ENCODE results near the gene PODN. TPM values are rescaled to one million over a fixed set of nuclear protein-coding genes. Genes with fewer than 3 reads are reported as not detected.

Gene PODN
- polyA plus RNA-seq, 1 donor: 7.8 TPM

DNA sequence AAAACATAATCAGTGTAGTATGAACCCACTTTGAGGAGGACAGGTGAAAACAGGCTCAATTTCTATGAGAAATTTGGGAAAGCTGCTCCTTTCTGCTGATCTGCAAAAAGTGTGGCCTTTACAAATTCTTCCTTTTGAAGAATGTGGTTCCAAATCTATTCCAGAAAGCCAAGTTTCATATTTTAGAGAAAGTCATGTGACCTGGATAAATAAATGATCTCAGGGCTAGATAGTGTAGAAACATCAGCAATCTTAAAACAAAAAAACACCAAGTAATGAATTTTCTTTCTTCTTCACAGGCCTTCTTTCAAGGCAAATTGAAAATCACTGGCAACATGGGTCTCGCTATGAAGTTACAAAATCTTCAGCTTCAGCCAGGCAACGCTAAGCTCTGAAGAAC is 11.7 kb upstream of the PODN start:
- DNase-seq (ENCODE audit: low read depth): no peak

DNA sequence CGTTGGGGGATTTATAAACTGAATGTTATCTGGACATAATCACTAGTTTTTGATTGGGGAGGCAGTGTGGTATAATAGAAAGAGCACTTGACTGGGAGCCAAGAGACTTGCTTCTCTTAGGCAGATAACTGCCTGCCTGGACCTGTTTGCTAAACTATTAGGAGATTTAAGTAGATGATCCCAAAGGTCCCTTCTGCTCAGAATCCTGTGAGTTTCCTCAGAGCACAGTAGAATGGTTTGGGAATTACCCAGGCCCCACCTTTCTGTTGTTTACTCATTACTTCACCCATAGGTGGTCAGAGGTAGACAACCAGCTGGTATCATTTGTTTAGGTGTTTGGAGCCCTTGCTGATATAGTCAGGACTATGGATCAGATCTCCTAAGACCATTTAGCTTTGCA is 10.3 kb upstream of the PODN start:
- no peak for DNase-seq (ENCODE audit: low read depth)

DNA sequence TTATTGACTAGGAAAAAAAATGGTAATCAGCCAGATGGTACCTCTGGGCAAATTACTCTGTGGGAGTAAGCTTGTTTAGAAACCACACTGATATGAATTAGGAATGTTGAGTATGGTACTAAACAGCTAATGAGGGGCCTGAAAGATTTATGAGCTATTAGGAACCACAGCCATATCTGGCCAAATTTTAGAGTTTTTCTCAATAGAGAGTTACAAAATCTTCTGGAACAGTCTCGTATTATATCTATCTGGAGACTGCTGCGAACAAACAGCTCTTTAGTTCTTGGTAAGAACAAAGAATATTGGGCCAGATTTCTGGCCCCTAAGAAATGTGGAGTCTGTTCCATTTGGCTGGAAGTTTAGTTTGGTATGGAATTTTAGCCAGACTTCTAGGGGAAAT is 4.9 kb upstream of the PODN start:
- no peak for DNase-seq (ENCODE audit: low read depth)

DNA sequence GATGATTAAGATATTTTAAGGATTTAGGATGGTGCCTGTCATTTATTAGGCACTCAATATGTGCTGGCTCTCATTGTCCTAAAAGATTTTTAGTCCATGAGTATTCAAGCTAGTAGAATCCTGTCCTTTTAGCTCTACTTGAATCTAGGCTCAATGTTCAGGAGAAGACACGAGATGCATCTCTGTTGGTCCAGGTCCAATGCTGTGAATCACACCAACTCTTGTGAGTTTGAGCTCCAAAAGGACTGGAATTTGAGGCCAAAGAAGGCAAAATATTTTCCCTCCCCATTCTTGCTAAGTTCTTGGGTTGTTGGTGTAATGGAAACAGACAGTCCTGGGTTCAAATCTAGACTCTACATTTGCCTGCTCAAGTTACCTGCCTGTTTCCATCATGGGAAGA is 1.4 kb upstream of the PODN start:
- no peak for DNase-seq (ENCODE audit: low read depth)

DNA sequence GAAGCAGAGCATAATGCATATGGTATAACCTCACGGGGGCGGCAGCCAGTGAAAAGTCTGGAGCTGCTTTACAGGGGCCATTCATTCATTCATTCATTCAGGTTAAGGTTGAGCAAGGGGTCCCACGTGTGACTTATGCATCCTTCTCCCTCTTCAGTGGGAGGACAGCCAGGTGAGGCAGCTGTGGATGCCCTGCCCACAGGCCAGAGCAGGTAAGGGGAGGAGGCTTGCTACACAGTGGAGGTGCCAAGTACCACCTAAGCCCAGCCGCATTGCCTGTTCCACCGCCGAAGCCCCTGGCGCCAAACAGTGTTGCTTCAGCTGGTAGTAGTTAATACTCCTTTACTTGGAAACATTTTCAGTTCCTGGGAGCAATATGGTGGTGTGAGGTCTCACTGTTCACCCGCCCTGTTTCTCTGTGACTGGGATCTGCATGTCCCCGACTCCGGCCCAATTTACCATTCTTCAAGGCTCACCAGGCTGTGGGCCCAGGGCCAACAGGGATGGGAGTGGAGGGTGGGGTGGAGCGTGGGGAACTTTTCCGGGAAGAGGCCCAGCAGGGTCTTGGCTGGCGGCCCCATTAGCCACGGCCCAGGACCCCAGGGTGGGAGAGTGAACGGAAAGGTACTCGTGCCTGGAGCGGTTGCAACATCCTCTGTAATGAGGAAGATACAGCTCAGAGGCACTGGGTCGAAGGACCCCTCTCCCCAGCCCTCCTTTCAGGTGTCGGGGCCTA is 722 bp upstream of the PODN start:
- DNase-seq (ENCODE audit: low read depth): no peak

DNA sequence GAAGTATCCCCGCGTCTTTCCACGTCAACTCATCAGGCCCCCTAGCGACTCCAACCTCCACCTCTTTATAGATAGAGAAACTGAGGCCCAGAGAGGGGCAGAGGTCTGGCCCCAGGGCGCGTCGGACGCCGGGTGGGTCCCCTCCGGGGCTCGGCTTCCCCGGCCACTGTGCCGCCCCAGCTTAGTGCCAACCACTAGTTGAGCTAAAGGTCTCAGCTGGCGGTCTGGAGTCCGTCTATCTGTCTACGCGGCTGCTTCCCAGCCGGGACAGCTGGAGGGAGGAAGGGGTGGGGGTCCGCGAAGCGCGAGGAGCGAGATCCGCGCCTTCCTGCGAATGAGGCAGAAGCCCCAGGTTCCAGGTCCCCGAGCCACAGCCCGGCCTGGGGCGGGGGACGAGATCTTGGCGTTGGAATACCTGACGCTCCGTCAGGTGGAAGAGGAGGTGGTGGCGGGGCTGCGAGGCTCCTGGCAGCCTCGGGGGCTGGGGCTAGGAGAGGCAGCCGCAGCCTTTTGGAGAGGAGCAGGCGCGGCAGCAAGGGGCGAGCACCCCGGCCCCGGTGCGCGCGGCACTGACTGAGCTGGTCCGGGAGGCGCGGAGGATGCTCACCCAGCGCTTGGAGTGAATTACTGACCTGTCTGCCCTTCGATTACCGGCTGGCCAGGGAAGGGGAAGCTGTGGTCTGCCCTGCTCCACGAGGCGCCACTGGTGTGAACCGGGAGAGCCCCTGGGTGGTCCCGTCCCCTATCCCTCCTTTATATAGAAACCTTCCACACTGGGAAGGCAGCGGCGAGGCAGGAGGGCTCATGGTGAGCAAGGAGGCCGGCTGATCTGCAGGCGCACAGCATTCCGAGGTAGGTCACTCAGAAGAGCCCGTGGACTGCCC is 937 bp downstream of the PODN start:
- no peak for DNase-seq (ENCODE audit: low read depth)

DNA sequence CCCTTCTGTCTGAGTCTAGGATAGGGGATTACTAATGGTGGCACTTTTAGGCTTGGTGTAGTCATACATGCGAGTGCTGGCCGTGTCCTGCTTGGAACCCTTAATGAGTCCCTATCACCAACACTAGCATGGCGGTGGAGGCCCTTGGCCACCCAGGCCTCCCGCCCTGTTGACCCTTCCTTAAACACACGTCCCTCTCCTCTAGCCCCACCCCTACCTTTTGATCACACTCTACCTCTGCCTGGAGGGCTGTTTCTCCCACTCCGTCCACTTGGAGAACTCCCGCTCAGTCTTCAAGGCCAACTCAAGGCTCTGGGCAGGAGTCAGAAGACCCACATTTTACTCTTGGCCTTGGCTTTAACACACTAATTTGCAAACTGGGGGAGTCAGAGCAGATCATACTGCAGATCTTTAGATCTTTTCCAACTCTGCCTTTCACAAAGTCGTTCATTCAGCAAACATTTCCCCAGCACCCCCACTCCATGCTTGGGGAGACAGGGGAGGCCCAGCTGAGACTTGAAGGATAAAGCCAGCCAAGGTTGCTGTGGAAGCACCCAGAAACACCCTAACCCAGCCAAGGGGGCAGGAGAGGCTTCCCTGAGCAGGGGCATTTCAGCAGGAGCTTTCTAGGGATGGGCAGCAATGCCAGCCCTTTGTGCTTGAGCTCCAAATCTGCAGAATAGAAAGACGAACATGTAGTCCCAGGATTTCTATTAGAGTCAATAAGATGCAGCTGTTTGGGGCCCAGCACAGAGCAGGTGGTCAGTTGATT is 1.9 kb downstream of the PODN start:
- DNase-seq (ENCODE audit: low read depth): no peak

DNA sequence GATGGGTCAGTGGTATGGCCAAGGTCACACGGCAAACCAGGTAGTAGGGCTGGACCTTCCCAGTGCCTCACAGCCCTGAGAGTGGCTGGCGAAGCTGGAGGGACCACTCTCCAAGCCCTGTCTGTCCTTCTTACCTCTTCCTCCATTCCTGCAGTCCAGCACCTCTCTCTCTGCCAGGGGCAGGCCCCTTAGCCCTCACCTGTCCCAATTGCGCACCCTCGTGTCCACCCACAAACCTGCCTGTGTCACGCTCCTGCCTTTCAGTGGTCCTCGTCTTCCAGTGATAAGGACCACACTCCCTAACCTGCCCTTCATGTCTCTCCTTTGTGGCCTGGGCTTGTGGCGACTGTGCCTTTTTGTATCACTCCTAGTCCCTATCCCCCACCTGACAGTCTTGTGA is 3.4 kb downstream of the PODN start:
- DNase-seq (ENCODE audit: low read depth): no peak

DNA sequence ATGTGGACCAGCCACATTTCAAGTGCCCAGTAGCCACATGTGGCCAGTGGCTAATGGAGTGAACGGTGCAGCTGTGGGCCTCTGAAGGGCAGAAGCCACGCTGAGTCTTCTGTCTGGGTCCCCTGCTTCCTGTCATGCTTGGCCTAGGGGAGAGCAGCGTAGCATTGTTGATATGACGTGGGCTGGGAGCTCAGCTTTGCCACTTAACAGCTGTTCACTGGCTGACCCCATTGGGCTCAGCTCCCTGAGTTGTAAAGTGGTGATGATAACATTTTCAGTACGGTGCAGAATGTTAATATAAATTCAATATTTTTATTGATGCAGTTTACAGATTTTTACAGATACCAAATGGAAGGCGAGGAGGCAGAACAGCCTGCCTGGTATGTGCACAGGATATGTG is 4.5 kb downstream of the PODN start:
- no peak for DNase-seq (ENCODE audit: low read depth)

DNA sequence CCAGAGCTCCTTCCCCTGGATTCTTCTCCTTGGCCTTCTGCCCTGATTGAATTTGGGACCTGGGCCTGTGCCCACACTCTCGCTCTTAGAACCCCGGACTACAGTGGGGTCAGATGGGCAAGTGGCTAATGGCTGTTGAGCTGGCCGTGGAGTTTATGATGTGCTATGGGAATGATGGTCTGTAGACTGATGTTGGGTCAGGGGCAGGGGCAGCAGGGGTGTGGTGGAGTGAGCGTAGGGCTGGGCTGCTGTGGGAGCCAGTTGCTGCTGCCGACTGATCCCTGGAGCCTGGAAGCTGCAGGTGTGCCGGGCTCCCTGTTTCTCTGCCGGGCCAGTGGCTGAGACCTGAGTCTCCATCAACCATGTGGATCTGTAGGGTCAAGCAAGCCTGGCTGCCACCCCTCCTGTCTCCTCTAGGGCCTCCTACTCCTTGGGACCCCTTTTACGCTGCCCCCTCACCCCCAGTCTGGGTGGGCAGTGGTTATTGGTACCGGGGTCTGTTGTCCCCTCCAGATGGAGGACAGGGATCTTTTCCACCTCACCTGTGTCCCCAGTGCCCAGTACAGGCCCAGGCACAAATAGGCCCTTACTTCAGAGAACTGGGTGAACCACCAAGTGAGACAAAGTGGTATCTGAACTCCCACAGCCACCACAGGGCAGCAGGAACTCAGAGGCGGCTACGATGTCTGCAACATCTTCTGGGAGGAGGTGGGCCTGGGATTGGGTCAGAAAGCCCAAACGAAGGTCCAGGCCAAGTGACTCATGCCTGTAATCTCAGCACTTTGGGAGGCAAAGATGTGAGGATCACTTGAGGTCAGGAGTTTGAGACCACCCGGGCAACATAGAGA is 5.1 kb downstream of the PODN start:
- DNase-seq (ENCODE audit: low read depth): no peak

DNA sequence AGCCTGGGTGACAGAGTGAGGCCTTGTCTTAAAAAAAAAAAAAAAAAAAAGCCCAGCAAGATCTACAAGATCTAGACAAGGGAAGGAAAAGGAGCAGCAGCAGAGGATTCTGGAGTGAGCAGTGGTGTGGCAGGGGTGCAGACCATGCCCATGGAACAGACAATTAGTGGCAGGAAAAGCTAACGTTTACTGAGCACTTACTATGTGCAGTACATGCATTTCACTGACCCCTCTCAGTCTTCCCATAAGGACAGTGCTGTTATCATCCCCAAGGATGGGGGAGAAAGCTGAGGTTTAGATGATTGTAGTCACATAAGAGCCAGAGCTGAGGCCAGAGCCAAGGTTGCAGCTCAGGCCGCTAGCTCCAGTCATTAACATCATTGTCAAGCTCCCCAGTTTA is 5.9 kb downstream of the PODN start:
- DNase-seq (ENCODE audit: low read depth): no peak

DNA sequence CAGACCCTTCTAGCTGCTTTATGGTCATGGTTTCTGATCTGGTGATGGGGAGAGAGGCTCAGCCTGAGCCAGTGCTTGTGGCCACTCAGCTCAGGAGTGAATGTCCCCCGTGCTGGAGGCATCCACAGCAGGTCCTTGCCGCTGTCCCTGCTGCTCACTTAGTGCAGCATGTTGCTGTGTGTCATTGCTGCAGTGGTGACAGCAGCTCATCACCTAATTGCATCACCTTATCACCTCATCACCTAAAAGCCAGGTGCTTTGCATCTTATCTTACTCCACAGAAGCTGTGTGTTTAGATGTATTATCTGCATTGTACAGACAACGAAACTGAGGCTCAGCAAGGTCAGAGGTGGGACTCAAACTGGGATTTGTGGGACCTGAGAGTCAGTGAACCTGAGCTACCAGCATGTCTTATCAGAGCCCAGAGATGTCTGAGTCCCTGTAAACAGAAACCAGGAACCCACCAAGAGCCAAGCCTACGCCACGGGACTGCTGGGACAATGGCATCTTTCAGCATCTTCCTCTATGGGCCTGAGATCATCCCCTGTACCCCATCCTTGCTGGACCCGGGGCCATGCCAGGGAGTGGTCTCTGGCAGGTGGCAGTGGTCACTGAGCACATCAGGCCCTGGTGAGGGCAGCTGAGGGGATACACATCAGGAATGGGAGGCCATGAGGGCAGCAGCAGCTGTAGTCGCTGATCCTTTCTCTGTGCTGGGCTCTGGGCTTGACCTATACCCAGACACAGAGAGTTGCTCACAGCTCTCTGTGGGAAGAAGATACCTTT is 6.5 kb downstream of the PODN start:
- no peak for DNase-seq (ENCODE audit: low read depth)

DNA sequence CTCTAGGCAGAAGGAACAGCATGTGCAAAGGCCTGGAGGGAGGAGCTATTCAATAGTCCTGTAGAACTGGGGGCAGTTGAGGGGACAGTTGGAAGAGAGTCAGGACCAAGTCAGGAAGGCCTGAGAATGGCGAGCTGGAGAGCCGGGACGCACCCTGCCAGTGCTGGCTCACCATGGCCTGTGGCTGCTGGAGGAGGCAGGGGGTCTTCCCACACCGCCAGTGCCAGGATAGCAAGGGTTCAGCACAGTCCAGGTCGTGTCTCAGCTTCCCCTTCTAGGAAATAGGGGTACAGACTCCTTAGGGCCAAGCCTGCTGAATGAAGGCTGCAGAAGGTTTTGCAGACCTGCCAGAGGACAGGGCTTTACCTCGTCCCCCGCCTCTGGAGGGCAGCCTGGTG is 7.3 kb downstream of the PODN start:
- DNase-seq (ENCODE audit: low read depth): no peak

DNA sequence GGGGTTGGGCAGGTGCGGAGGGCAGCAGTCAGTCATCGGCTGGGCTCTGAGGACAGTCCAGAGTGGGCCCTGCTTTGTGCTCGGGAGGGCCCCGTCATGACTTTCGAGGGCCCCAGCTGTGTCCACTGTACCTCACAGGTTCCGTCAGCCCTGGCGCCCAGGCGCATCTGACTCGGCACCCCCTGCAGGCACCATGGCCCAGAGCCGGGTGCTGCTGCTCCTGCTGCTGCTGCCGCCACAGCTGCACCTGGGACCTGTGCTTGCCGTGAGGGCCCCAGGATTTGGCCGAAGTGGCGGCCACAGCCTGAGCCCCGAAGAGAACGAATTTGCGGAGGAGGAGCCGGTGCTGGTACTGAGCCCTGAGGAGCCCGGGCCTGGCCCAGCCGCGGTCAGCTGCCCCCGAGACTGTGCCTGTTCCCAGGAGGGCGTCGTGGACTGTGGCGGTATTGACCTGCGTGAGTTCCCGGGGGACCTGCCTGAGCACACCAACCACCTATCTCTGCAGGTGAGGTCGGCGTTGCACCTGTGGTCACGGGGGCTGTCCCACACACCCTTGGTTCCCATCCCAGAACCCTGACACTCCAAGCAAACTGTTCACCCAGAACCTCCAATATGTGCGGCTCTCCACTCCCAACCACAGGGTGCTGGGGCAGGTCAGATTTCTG is 7.8 kb downstream of the PODN start:
- no peak for DNase-seq (ENCODE audit: low read depth)

DNA sequence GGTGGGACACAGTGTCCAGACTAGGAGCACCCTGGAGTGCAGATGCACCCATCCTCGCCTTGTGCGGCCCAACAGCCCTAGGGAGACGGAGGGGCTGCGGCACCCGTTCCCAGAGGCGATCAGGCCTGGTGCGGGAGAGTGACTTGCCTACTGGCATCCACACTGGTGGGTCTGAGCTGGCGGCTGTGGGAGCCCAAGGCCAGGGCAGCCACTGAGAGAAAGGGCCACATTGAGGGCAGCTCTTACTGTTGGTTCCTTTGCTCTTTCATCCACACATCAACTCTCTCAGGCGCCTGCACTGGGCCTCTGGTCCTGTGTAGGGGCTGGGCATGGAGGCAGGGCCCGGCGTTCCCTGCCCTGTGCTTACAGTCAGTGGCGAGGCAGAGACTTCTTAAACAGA is 8.6 kb downstream of the PODN start:
- DNase-seq (ENCODE audit: low read depth): no peak

DNA sequence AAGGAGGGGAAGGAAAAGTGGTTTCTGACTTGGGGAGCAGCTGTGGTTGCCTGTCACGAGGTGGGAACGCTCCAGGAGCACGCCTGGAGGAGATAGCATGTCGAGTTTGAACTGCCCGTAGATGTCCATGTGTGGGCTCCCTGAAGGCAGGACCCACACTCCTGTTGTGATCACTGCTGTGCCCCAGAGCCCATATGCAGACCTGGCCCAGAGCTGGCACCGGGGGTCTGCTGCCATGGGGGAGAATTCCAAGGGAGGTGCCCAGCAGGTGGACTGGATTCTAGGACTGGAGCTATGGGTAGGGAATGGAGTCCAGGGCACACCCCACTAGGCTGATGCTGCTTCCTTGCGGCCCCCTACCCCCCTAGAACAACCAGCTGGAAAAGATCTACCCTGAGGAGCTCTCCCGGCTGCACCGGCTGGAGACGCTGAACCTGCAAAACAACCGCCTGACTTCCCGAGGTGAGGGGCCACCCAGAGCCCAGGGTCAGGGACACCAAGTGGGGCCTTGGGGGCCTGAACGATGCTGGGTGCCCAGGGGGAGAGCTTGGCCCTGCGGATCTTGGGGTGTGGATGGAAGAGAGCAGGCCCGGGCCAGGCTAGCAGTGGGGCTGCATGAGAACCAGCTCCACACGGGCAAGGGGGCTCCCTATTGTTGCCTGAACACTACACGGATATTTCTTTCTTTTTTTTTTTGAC is 9.3 kb downstream of the PODN start:
- DNase-seq (ENCODE audit: low read depth): no peak

DNA sequence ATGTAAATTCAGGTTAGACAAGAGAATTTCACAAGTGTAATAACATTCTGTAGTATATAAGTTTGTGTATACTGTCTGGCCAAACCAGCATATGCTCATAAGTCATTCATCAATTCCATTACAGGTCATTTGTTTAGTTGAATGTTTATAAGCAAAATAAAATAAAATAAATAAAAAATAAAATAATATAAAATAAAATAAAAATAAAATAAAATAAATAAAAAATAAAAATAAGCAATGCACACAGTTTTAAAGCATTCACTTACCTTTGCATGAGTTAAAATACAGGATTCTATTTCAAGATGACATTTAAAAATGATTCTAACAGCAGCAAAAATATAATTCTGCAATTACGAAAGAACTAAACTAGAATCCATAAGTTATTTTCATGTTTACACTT is 9.9 kb downstream of the PODN start:
- no peak for DNase-seq (ENCODE audit: low read depth)

DNA sequence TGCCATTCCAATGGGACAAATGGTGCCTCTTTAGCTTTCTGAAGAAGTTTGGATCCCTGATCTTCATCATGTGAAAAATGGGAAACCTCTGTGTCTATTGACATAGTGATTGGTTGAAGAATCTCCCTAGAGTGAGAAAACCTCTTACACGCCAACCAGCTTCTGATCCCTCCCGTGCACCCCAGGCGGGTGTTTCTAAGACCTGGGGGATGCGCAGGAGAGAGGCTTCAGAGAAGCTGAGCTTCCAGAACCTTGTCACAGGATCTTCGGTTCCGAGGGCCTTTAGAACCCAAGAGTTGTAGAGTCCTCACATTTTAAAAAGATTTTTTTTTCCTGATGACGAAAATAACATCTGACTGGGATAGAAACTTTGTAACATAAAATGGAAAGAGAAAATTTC is 11.3 kb downstream of the PODN start:
- no peak for DNase-seq (ENCODE audit: low read depth)

DNA sequence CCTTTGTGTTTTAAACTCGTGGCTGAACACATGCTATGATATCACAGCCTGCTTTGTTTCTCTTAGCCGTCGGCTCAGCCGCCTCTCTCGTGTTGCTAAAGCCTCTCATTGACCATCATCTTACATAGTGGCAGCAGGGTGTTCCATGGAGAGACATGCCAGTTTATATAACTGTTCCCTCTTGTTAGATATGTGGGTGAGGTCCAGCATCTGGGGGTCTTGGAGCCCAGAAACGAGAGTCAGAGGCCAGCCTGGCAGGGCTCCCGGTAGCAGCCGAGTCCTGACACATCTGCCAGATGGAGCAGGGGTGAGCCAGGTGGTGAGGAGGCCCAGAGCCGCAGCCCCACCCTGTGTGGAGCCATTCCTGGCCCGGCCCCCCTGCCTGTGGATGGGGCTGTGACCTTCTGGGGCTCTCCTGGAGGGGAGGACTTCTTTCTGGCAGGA is 11.9 kb downstream of the PODN start:
- no peak for DNase-seq (ENCODE audit: low read depth)
